ENCODE results near the gene RNF144A. TPM values are rescaled to one million over a fixed set of nuclear protein-coding genes. Genes with fewer than 3 reads are reported as not detected.

Gene RNF144A
- polyA plus RNA-seq, 1 of the 3 experiments (the other 2 are of a cell fraction) = 15.6 TPM

- TF ChIP-seq IRF3 (IDR thresholded peaks at IDR 0.05; ENCODE audit: low read depth, low read length) = no peak
Observed at GRCh38 chr2:6954586-6954985, 37.4 kb downstream of the RNF144A start (continued).

- no peak overlapping the region for H3K9ac ChIP-seq
- H2AFZ ChIP-seq (ENCODE audit: low read depth) = no peak overlapping the region
- peaks cover 5 to 9% of the 10 kb centered on the region in 2 experiments for H3K36me3 ChIP-seq (replicated peaks in 1 of 2; ENCODE audit: control insufficient read depth in 1 of 2, insufficient read depth in 2 of 2, low read length in 1 of 2)
- H4K20me1 ChIP-seq (ENCODE audit: insufficient read depth) = no peaks in the 10 kb centered on the region
- ChIA-PET CTCF (interaction anchor here (0.9 to 2.4 kb wide), 5 partner anchors 9 to 78 kb away, joined by 3 to 9 read pairs (median 4); no protein-coding TSS in a partner anchor), POLR2A (interaction anchor here (1.1 kb wide), 1 partner anchor 52 kb away, joined by 3 read pairs; no protein-coding TSS in a partner anchor)
- peaks cover 7% of the 10 kb centered on the region for H3F3A ChIP-seq (replicated peaks; ENCODE audit: insufficient read depth)
- H3K27me3 ChIP-seq (ENCODE audit: insufficient read depth) = no peaks in the 10 kb centered on the region
- no peak overlapping the region for H3K4me3 ChIP-seq (ENCODE audit: low read depth in 2 of 2, low read length in 1 of 2)
- no peak for DNase-seq
- no peaks in the 10 kb centered on the region for H3K9me3 ChIP-seq
- no peak for TF ChIP-seq NFIC (IDR thresholded peaks at IDR 0.05; ENCODE audit: borderline replicate concordance)
- no peak for TF ChIP-seq MAX (IDR thresholded peaks at IDR 0.05; ENCODE audit: low read depth)
- TF ChIP-seq YY1 (IDR thresholded peaks at IDR 0.05; ENCODE audit: low read depth) = no peak
- TF ChIP-seq MXI1 (IDR thresholded peaks at IDR 0.05; ENCODE audit: low read depth, low read length) = no peak
- TF ChIP-seq RXRA (IDR thresholded peaks at IDR 0.05; ENCODE audit: borderline replicate concordance, low read depth) = no peak
- no peak for TF ChIP-seq REST (IDR thresholded peaks at IDR 0.05; ENCODE audit: low read depth, low read length)
- no peak for TF ChIP-seq ZBTB33 (IDR thresholded peaks at IDR 0.05; ENCODE audit: borderline replicate concordance, low read depth)
- TF ChIP-seq EZH2phosphoT487 (IDR thresholded peaks at IDR 0.05; ENCODE audit: borderline replicate concordance, low read depth) = no peak
- TF ChIP-seq RCOR1 (IDR thresholded peaks at IDR 0.05; ENCODE audit: low read length) = no peak
- TF ChIP-seq ELF1 (IDR thresholded peaks at IDR 0.05) = no peak
- no peak for TF ChIP-seq MEF2A (IDR thresholded peaks at IDR 0.05; ENCODE audit: borderline replicate concordance, low read depth)
- no peak for TF ChIP-seq EP300 (IDR thresholded peaks at IDR 0.05; ENCODE audit: borderline replicate concordance in 1 of 2, low read depth in 1 of 2, low read length in 1 of 2)
- no peak for TF ChIP-seq FOXM1 (IDR thresholded peaks at IDR 0.05; ENCODE audit: low read depth)
- TF ChIP-seq USF2 (IDR thresholded peaks at IDR 0.05; ENCODE audit: borderline replicate concordance, low read depth, low read length) = no peak
- no peak for TF ChIP-seq JUND (IDR thresholded peaks at IDR 0.05)
- no peaks in the 10 kb centered on the region for H3K9me2 ChIP-seq
- WGBS (ENCODE audit: low lambda C conversion rate) = 79% methylated on average over 2 of the region's 2 CpGs
- peak overlapping the region in 1 of 2 experiments; percentile 86; a peak in 2 of 4 replicates for H3K27ac ChIP-seq (ENCODE audit: low read depth in 2 of 2, low read length in 1 of 2)
- H3K4me2 ChIP-seq = no peak overlapping the region
- no peaks in the 10 kb centered on the region for H3K79me2 ChIP-seq (ENCODE audit: insufficient read depth)
- H3K4me1 ChIP-seq (ENCODE audit: control insufficient read depth in 1 of 2, insufficient read depth in 2 of 2, low read depth in 1 of 2, low read length in 1 of 2) = peaks cover 0 to 55% of the 10 kb centered on the region in 2 experiments; a peak in 2 of 4 replicates
Observed at GRCh38 chr2:6955511-6956136, 38.4 kb downstream of the RNF144A start.
